HG03521 (cell line): Measurements from ENCODE around the gene ITGA2.
A peak's percentile ranks its signal among the peaks of the same experiment; 100 is the strongest.

ENCODE experiments used
- ATAC-seq: cut with Tn5 transposase; IDR thresholded peaks from one replicate; pipeline ENCODE4 v1.9.1; 2021; ENCODE audit warnings: mild to moderate bottlenecking, moderate library complexity; ENCODE audit not compliant: unreplicated experiment

ITGA2 gene

GRCh38 chr5:53017383-53017782 is 28.2 kb downstream of the ITGA2 start:
- ATAC-seq, result no peak

DNA sequence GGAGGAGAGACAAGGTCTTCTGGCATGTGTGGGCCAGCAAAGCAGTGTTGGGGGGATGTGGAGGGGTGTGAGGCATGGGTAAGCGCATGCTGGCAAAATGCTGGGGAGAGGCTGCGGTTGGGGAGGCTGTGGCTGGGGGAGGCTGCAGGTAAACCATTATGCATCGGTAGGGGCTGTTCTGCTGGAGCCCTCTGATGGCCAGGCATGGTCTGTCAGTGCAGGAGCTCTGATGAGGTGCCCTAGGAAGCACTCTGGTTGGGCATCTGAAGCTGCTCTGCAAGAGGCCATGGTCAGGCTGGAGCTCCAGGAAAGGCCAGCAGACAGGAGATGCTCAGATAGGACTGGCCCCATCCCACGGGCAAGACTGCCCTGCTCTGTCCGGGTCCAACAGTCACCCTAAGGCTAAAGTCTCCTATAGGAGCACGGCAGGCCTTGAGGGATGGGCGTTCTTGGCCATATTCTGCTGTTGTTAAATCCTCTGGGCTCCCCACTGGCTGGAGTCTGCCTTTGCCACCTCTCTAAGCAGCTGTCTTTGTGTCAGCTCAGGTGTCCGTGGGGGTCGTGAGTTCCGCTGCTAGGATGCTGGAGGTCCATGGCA is 28.7 kb downstream of the ITGA2 start:
- ATAC-seq, result no peak

DNA sequence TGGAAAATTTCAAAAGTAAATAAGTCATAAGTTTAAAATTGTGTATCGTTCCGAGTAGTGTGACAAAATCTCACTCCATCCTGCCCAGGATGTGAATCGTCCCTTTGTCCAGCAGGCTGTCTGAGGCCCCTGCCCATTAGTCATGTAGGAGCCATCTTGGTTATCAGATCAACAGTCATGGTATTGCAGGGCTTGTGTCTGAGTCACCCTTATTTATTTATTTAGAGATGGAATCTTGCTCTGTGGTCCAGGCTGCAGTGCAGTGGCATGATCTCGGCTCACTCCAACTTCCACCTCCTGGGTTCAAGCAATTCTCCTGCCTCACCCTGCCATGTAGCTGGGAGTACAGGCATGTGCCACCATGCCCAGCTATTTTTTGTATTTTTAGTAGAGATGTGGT is 30.2 kb downstream of the ITGA2 start:
- no peak for ATAC-seq

DNA sequence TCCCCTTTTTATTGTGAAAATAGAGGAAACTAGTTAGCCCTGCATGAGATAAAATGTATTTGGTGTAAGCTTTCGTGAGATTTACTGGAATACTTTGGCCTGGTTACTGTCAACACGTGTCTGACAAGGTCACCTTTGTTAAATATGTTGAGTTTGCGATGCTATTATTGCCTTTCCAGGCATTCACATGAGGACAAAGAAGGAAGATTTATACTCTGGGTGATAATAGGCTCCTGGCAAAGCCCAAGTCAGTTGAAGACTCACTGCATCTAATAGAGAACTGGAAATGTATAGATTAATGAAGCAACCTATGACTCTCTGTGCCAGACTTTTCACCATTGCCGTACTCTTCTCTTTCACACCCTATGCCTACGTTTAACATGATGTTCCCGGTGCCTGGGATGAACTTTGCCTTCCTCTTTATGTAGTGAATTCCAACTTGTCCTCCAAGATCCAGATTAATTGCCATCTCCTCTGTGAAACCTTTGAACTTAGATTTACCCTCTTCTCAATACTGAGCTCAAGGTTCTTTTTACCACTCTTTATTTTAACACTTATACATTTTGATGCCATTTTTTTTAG is 33.9 kb downstream of the ITGA2 start:
- no peak for ATAC-seq

GRCh38 chr5:53023969-53024368 is 34.8 kb downstream of the ITGA2 start:
- ATAC-seq, result peak; percentile 54

DNA sequence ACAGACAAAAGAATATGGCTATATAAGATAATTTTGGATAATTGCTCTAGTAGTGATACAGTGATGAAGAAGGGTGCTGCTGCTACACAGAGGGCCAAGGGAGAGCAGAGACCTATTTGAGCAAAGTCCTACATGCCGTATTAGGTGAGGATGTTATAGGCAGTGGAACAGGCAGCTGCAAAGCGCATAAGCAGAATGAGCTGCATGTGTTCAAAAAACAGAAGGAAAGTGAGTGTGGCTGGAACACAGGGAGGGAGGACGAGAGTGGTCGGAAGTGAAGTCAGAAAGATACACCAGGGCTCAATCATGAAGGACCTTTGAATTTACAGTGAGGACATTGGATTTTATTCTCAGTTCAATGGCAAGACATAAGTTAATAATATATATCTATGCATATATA is 35.4 kb downstream of the ITGA2 start:
- no peak for ATAC-seq

DNA sequence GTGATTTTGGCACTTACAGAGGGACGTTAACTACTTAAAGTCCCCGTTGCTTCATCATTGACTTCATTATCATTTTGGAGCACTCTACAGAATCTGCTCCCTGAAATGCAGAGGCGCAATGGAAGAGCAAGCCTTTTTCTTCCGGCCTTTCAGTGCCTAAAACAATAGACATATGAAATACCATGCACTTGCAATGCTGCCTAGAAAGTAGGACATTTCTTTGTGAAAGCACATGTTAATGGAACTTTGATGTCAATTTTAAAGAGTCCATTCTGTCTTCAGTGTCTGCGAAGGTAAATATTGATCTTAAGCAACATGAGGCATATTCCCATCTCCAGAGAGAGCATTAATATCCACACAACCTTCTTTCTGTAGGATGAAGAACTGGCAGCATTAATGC is 36.3 kb downstream of the ITGA2 start:
- ATAC-seq, result no peak

DNA sequence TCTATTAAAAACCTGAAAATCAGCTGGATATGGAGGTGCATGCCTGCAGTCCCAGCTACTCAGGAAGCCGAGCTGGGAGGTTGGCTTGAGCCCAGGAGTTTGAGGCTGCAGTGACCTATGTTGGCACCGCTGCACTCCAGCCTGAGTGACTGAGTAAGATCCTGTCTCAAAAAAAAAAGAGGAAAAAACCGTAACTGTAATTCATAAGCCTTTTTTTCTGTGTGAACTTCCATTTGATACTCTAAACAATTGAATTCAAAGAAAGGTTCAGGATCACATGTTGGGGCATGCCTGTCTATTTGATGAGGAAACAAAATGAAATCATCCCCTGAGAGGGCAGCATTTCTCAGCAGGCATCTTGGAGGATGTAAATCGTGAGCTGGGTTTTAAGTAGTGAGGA is 38.8 kb downstream of the ITGA2 start:
- no peak for ATAC-seq

GRCh38 chr5:53029608-53030007 is 40.5 kb downstream of the ITGA2 start:
- no peak for ATAC-seq

- ATAC-seq, result no peak
Measured at GRCh38 chr5:53030893-53031292, 41.7 kb downstream of the ITGA2 start.

DNA sequence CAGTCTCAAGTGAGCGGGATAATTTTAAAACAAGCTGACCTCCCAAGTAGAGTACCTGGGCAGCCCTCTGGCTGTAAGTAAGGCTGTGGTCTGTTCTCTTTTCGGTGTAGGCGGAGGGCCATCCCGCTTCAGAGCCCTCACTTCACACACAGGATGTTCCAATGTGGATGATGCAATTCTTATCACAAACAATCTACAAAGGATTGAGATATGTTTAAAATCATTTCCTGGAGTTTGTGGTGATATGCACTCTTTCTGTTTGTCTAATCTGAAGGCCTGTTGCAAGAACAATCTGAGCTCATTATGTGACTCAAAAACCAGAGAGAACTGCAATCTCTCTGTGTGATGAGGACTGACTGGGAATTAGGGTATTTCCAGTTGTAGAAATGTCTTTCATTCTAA is 42.5 kb downstream of the ITGA2 start:
- no peak for ATAC-seq

DNA sequence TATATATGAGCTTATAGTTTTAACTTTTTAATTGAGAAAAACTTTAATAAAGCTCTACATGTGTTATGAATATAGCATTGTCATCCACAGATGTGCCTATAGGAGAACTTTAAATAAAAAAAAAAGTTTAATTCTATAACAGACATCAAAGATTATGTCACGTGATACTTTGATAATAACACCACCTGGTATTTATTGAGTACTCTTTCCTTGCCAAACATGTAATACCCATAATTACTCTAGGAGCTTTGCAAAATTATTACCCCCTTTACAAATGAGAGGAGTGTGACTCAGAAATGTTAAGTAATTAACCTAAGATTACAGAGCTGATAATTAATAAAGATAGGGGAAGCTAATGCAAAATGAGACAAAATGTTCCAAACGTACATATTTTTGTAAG is 43.0 kb downstream of the ITGA2 start:
- no peak for ATAC-seq

DNA sequence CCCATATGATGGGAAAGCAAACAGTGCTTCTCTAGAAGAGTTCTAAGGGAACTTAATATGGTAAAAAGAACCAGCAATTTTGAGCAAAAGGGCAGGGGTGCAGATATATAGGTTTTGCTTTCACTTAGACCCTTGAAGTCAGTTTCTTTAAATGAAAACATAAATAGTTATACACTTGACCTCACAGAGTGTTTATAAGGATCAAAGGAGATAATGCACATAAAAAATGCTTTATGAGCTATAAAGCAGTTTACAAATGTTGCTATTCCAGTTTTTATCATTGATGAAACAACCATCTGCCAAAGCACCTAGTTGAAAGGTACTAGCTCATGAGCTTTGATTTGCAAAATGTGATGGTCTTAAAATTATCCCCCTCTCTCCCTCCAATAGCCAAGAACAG is 45.7 kb downstream of the ITGA2 start:
- no peak for ATAC-seq

DNA sequence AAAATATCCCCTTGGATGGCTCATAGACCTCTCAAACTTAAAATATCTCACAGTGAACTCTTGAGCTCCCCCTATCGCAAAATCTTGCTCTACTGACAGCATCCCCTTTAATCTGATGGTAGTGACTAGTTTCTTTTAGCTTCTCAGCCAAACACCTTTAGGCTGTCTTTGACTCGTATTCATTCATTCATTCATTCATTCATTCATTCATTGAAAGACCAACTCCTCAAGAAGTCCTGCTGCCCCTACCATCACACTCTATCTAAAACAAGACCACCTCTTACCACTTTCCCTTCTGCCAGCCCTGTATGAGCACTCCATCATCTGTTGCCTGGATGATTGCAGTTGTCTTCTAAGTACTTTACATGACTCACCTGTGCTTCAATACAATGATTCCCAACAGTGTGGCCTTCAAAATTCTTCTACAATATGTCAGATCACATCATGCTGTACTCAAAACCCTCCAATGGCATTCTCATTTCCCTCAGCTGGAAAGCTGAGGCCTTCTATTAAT is 46.8 kb downstream of the ITGA2 start:
- no peak for ATAC-seq

- ATAC-seq, result no peak
Measured at GRCh38 chr5:53037141-53037859, 48.1 kb downstream of the ITGA2 start.

- no peak for ATAC-seq
Measured at GRCh38 chr5:53038196-53038847, 49.2 kb downstream of the ITGA2 start.

GRCh38 chr5:53039855-53040254 is 50.7 kb downstream of the ITGA2 start:
- no peak for ATAC-seq

- peak; percentile 99 for ATAC-seq
Measured at GRCh38 chr5:53041071-53041692, 52.0 kb downstream of the ITGA2 start.

DNA sequence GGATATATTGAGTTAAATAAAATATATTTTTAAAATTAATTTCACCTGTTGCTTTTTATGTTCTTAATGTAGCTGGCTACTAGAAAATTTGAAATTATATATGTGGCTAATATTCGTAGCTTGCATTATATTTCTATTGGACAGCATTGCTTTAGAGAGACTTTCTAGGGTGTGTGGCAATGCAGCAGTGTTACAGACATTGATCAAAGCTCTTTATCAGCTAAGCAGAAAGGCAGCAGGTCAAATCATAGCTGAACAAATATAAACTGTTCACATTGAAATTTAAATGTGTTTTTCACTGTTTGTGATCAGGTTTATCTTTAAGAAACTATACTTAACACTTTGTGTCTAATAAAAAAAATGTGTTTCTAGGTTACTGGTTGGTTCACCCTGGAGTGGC is 52.6 kb downstream of the ITGA2 start:
- ATAC-seq, result no peak

DNA sequence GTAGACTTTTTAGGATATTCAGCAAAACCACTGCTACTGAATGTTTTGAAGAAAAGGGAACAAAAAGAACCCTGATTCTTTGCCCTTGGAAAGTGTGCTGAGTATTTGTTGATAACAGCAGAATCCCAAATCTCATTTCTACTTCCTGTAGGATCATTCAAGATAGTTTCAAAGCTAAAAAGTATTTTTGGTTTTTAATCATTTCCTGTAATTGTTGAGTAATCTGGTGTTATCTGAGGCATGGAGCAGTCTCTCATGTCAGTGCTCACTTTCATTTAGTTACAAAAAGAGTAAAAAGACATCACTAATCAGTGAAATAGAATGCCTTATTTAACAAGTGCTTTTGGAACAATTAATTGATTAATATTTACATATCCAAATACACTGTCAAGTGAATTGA is 56.1 kb downstream of the ITGA2 start:
- no peak for ATAC-seq

DNA sequence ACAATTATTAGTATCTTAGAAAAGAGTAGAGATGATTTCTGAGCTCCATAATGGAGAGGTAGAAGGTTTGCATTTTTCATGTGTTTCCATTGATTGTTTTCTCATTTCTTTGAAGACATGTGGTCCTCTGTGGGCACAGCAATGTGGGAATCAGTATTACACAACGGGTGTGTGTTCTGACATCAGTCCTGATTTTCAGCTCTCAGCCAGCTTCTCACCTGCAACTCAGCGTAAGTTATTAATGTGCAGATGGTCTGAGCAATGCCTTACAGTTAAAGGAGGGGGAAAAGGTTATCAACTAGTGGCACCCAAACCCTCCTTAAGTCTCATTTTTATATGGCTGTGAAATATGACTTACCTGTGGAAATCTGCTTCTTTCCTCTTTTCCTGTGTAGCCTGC is 59.1 kb downstream of the ITGA2 start:
- ATAC-seq, result no peak
